GM23338 (cell line): Measurements from ENCODE around the gene MYO3B. TPM values are rescaled to one million over a fixed set of nuclear protein-coding genes. Genes with fewer than 3 reads are reported as not detected.
"Not testable (repeated sequence)": the region's sequence is repeated elsewhere in the genome, so short reads cannot be mapped to it uniquely, and the experiment has no call there.

Experiments
- ATAC-seq: fragments of 200-7000 bp; cut with Tn5 transposase; 3 replicates; pipeline ENCODE4 v1.9.1; 2020
- DNase-seq: peaks from one replicate; pipeline ENCODE4 v3.0.0-alpha.2; 2015; ENCODE audit warnings: low spot score
- H2AFZ ChIP-seq: fragments of 200-600 bp; sonication (generic); 2 replicates; pipeline ENCODE4 v1.8.0; 2016; ENCODE audit warnings: antibody characterized with exemption, mild to moderate bottlenecking, moderate library complexity
- H3F3A ChIP-seq: fragments of 200-600 bp; sonication (generic); replicated peaks from 2 replicates; pipeline ENCODE4 v1.8.0; 2017; ENCODE audit warnings: antibody characterized with exemption, mixed run types, low read depth
- H3K27ac ChIP-seq: fragments of 200-600 bp; sonication (generic); 2 replicates; pipeline ENCODE4 v1.6.1; 2016; ENCODE audit warnings: low read depth
- H3K27me3 ChIP-seq: fragments of 200-600 bp; sonication (generic); 2 replicates; pipeline ENCODE4 v1.8.0; 2016; ENCODE audit warnings: mild to moderate bottlenecking, mixed run types, moderate library complexity; ENCODE audit not compliant: insufficient read depth
- H3K36me3 ChIP-seq: fragments of 200-600 bp; sonication (generic); 2 replicates; pipeline ENCODE4 v1.8.0; 2016; ENCODE audit warnings: mild to moderate bottlenecking; ENCODE audit not compliant: insufficient read depth
- H3K4me1 ChIP-seq: fragments of 200-600 bp; sonication (generic); 2 replicates; pipeline ENCODE4 v1.8.0; 2016; ENCODE audit warnings: mild to moderate bottlenecking, moderate library complexity; ENCODE audit not compliant: insufficient read depth
- H3K4me2 ChIP-seq: fragments of 200-600 bp; sonication (generic); 2 replicates; pipeline ENCODE4 v1.7.1; 2017; ENCODE audit warnings: mixed run types
- H3K4me3 ChIP-seq: fragments of 200-600 bp; sonication (generic); 2 replicates; pipeline ENCODE4 v1.6.1; 2016; ENCODE audit warnings: mixed run types
- H3K79me2 ChIP-seq: fragments of 200-600 bp; sonication (generic); replicated peaks from 2 replicates; pipeline ENCODE4 v1.8.0; 2017; ENCODE audit warnings: mild to moderate bottlenecking; ENCODE audit not compliant: insufficient read depth
- H3K9me2 ChIP-seq: fragments of 200-600 bp; sonication (generic); 2 replicates; pipeline ENCODE4 v1.8.0; 2017; ENCODE audit not compliant: insufficient read depth
- H4K20me1 ChIP-seq: fragments of 200-600 bp; sonication (generic); replicated peaks from 2 replicates; pipeline ENCODE4 v1.8.0; 2017; ENCODE audit warnings: mild to moderate bottlenecking; ENCODE audit not compliant: insufficient read depth
- H3K27ac Mint-ChIP-seq: 2 replicates; pipeline ENCODE4 v1.8.0; 2020; ENCODE audit warnings: inconsistent platforms, mild to moderate bottlenecking, moderate library complexity, mixed read lengths
- H3K27me3 Mint-ChIP-seq: 3 replicates; pipeline ENCODE4 v1.8.0; 2022; ENCODE audit warnings: low read depth, mild to moderate bottlenecking, moderate library complexity, mixed read lengths, inconsistent platforms; ENCODE audit not compliant: insufficient read depth, poor library complexity
- H3K36me3 Mint-ChIP-seq: 3 replicates; pipeline ENCODE4 v1.8.0; 2021; ENCODE audit warnings: low read depth, mild to moderate bottlenecking, inconsistent platforms, moderate library complexity, mixed read lengths
- H3K4me1 Mint-ChIP-seq: 3 replicates; pipeline ENCODE4 v1.8.0; 2020; ENCODE audit warnings: mild to moderate bottlenecking, inconsistent platforms, mixed read lengths
- H3K4me3 Mint-ChIP-seq: 3 replicates; pipeline ENCODE4 v1.8.0; 2021; ENCODE audit warnings: moderate library complexity, mild to moderate bottlenecking, inconsistent platforms, mixed read lengths
- H3K9me3 Mint-ChIP-seq: 3 replicates; pipeline ENCODE4 v1.8.0; 2020; ENCODE audit warnings: moderate library complexity, mild to moderate bottlenecking, inconsistent platforms, mixed read lengths
- CTCF ChIP-seq, 2 experiments: fragments of 200-600 bp in 1 of 2; sonication (generic) in 1 of 2; conservative IDR thresholded peaks; 2 replicates each; pipeline versions ENCODE4 v1.5.1 to v1.6.1; 2016 to 2017; ENCODE audit warnings: antibody characterized with exemption in 2 of 2, low read depth in 2 of 2, mild to moderate bottlenecking in 2 of 2, moderate library complexity in 1 of 2
- ETS1 ChIP-seq: IDR thresholded peaks from 2 replicates; pipeline ENCODE4 v1.6.1; 2016; ENCODE audit warnings: antibody characterized with exemption
- EZH2 ChIP-seq: fragments of 200-600 bp; sonication (generic); IDR thresholded peaks from one replicate; pipeline ENCODE4 v1.8.0; 2017; ENCODE audit warnings: antibody characterized with exemption, mild to moderate bottlenecking, low read depth; ENCODE audit not compliant: unreplicated experiment
- EZH2phosphoT487 ChIP-seq: fragments of 200-600 bp; sonication (generic); IDR thresholded peaks from one replicate; pipeline ENCODE4 v1.8.1; 2018; ENCODE audit warnings: antibody characterized with exemption; ENCODE audit not compliant: unreplicated experiment
- POLR2AphosphoS5 ChIP-seq: IDR thresholded peaks from 2 replicates; pipeline ENCODE4 v1.6.1; 2016; ENCODE audit warnings: antibody characterized with exemption, low read depth
- STAT1 ChIP-seq: IDR thresholded peaks from one replicate; pipeline ENCODE4 v1.6.1; 2016; ENCODE audit warnings: antibody characterized with exemption; ENCODE audit not compliant: unreplicated experiment
- ZNF331 ChIP-seq: fragments of 250-450 bp; sonication (Bioruptor Pico); IDR thresholded peaks from 2 replicates; pipeline ENCODE4 v1.5.0; 2020; ENCODE audit warnings: low read depth, mild to moderate bottlenecking, moderate library complexity
- polyA plus RNA-seq: library from polyadenylated mRNA; unstranded; fragments of >200 nt; fragmentation: Nextera tagmentation; extraction: Ambion mirVana; gene quantifications from 2 replicates; pipeline ENCODE4 v1.2.1, GENCODE V29; 2016
- total RNA-seq: library from RNA; depleted of rRNA; stranded (reverse); fragments of >200 nt; shearing (Covaris generic); gene quantifications from 2 replicates; pipeline ENCODE4 v1.2.3, GENCODE V29; 2014

MYO3B gene
- total and polyA plus RNA-seq, 2 experiments from 2014 or later, result 0.42 TPM; not detected in 1

- no peak for TF ChIP-seq STAT1
- no peak for TF ChIP-seq EZH2phosphoT487
- no peak for TF ChIP-seq ZNF331 (CRISPR knock-in tag)
- TF ChIP-seq ETS1, result no peak
- no peak for TF ChIP-seq EZH2
These were observed 255.5 kb downstream of the MYO3B start (continued) for GRCh38 chr2:170433448-170433847.

GRCh38 chr2:170434396-170434795 is 256.4 kb downstream of the MYO3B start:
- not testable (repeated sequence) for H3K9me2 ChIP-seq, H3K4me3 ChIP-seq, H3K27ac Mint-ChIP-seq, H3K27ac ChIP-seq, H3K79me2 ChIP-seq, H4K20me1 ChIP-seq, H3K4me2 ChIP-seq, H3K27me3 Mint-ChIP-seq, DNase-seq, H3K36me3 ChIP-seq, H3K9me3 Mint-ChIP-seq, H2AFZ ChIP-seq, H3K4me3 Mint-ChIP-seq, H3K36me3 Mint-ChIP-seq, ATAC-seq, H3F3A ChIP-seq
- Histone ChIP-seq H3K27me3 (peaks cover 39% of the 10 kb centered on the region), H3K4me1 (peaks cover 31% of the 10 kb centered on the region)
- H3K4me1 Mint-ChIP-seq, result peaks cover 35% of the 10 kb centered on the region

DNA sequence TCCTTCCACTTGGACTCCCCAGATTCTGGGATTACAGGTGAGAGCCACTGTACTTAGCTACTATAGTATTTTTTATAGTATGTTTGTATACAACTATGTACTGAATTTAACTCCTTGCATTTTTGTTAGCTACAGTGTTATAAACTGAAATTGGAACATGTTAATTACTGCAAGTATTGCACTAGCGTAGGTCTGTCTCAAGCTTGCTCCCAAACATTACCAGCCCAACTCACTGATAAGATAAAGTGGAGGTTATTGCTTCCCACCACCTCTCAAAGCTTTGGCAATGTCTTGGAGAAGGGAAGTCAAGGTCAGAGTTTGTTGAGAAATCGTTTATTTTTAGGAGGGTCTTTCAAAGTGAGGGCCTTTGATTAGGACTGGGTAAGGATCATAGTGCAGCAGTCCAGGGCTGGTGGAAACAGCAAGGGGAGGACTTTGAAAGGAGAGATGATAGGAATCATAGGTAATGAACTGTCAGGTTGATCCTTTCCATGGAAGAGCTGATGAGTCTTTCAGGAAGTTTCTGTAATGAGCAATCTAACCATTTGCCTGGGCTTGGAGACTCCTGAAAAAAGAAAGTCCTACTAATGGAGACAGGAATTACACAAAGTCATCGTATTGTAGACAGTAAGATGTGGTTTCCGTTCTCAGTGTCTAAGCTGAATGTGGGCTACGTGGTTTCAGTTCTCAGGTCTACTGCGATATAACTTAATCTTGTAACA is 257.1 kb downstream of the MYO3B start:
- no peak overlapping the region; the same call in 1 of the 2 replicates for H3K27ac Mint-ChIP-seq

More for the DNA sequence above, 257.1 kb downstream of the MYO3B start:
- H3K27me3 Mint-ChIP-seq, result peaks cover 12% of the 10 kb centered on the region
- H3K9me3 Mint-ChIP-seq, result no peaks in the 10 kb centered on the region
- Histone ChIP-seq H2AFZ (no peak overlapping the region), H3F3A (no peaks in the 10 kb centered on the region), H3K4me3 (no peak overlapping the region), H3K36me3 (no peaks in the 10 kb centered on the region), H3K27me3 (peaks cover 39% of the 10 kb centered on the region), H3K4me1 (peaks cover 31% of the 10 kb centered on the region), H4K20me1 (no peaks in the 10 kb centered on the region; the same call in 1 of the 2 replicates), H3K79me2 (no peaks in the 10 kb centered on the region), H3K4me2 (no peak overlapping the region), H3K9me2 (no peaks in the 10 kb centered on the region), H3K27ac (no peak overlapping the region)
- ATAC-seq (no peak), DNase-seq (no peak)
- H3K4me3 Mint-ChIP-seq, result no peak overlapping the region; the same call in 2 of the 3 replicates
- no peaks in the 10 kb centered on the region for H3K36me3 Mint-ChIP-seq
- TF ChIP-seq CTCF (conservative IDR thresholded peaks at IDR 0.05; ENCODE audit: low read depth in 2 of 2), result no peak
- TF ChIP-seq ETS1, result no peak
- no peak for TF ChIP-seq POLR2AphosphoS5
- no peak for TF ChIP-seq STAT1
- peaks cover 35% of the 10 kb centered on the region for H3K4me1 Mint-ChIP-seq
